GM12865 (cell line): ENCODE data around the gene RARRES2.

Experiments
- DNase-seq: peaks from one replicate; pipeline ENCODE4 v3.0.0; 2010; ENCODE audit warnings: low read depth
- H3K4me3 ChIP-seq: 2 replicates; pipeline ENCODE4 v1.5.1; 2011; ENCODE audit warnings: mild to moderate bottlenecking, low read depth, low read length, control low read depth
- CTCF ChIP-seq: IDR thresholded peaks from 2 replicates; pipeline ENCODE4 v1.5.1; 2011; ENCODE audit warnings: low read length, control low read depth, low read depth, inconsistent platforms; ENCODE audit not compliant: insufficient read depth; ENCODE audit errors: missing control alignments

RARRES2 gene

DNA sequence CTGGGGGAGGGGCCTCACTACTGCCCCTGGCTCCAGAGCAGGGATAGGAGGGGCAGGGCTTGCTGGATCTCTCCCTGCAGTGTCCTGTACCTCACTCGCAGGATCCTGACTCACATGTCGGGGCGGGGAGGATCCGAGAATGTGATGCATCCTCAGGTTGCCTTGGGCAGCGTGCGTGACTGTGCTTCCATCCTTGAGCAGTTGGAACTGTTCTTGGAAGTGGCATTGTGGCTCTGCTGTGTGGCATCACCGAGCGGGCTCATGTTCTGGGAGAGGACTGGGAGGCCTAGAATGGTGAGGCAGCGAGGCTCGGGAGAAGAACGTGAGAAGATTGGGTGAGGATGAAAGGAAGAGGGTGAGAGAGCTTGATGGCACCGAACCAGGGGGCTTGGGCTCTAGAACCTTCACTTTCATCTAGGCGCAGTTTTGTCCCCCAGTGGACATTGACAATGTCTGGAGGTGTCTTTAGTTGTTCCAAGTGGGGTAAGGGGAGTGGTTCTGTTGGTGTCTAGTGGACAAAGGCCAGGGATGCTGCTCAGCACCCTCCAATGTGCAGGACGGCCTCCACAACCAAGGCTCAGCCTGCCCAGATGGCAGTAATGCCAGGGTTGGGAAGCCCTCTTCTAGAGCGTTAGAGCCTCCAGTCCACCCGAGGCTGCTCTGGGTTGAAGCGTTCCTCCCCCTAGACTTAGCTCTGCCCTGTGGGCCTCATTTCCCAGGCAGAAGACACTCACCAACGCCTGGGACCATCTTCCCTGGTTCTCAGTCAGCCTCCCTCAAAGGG, 8.4 kb downstream of the RARRES2 start:
- no peak for TF ChIP-seq CTCF
- DNase-seq, result no peak
- H3K4me3 ChIP-seq, result no peak overlapping the region

DNA sequence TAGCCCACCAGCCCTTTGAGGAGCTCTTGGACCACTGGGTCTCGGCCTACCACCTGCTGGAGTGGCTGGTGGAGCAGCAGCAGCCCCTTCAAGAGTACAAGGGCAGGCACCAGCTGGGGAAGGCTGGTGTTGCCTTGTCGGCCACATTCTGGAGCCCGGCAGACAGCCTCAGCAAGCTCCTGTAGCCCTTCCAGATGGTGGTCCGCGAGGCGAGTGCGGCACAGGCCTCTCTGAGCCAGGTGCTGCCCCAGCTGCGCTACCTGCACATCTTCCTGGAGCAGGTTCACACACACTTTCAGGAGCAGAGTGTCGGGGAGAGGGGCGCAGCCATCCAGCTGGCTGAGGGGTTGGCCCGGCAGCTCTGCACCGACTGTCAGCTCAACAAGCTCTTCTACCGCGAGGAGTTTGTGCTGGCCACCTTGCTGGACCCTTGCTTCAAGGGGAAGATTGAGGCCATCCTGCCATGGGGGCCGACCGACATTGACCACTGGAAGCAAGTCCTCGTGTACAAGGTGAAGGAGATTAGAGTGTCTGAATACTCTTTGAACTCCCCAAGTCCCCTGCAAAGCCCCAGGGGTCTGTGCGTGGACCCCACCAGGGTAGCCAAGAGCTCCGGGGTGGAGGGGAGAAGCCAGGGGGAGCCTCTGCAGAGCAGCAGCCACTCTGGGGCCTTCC, 11.1 kb downstream of the RARRES2 start:
- DNase-seq, result no peak
- TF ChIP-seq CTCF, result no peak
- no peak overlapping the region for H3K4me3 ChIP-seq

GRCh38 chr7:150329331-150330120, 11.9 kb downstream of the RARRES2 start:
- no peak for DNase-seq
- TF ChIP-seq CTCF, result no peak
- no peak overlapping the region for H3K4me3 ChIP-seq

- no peak for TF ChIP-seq CTCF
- H3K4me3 ChIP-seq, result no peak overlapping the region
- no peak for DNase-seq
Observed at GRCh38 chr7:150327308-150327707, 14.1 kb downstream of the RARRES2 start.

DNA sequence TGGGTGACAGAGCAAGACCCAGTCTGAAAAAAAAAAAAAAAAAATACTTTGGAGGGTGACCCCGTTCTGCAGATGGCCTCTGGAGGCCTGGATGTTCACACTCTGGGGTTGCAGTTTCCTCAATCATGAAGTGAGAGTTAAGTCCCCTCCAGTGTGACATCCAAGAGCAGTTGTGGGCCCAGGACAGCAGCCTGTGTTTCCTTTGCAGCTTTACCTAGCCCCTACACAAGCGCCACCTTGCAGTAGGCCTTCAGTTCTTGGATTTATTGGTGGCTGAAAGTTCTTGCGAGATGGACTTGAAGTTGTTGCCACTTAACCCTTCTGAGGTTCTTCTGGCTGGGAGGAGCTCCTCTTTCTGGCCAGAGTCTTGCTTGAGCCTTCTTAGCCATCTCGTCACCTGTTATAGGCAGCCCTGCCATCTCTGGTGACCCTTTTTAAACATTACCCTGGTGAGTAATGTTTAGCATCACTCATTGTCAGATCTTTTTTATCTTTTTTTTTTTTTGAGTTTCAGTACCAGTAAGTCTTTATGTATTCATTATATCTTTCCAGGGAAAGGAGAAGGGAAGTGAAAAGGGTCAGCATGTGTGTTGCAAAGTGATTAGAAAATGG, 14.7 kb downstream of the RARRES2 start:
- DNase-seq, result no peak
- TF ChIP-seq CTCF, result no peak
- H3K4me3 ChIP-seq, result no peak overlapping the region

- no peak for TF ChIP-seq CTCF
- DNase-seq, result no peak
- no peak overlapping the region for H3K4me3 ChIP-seq
Observed at GRCh38 chr7:150325901-150326300, 15.5 kb downstream of the RARRES2 start.
